AG08396 (cell line): ENCODE measurements around the gene ABRACL.
"Not testable (repeated sequence)": the region's sequence is repeated elsewhere in the genome, so short reads cannot be mapped to it uniquely, and the experiment has no call there.

Source experiments
- DNase-seq: peaks from one replicate; pipeline ENCODE4 v3.0.0; 2012; ENCODE audit warnings: low spot score, mixed read lengths

Gene ABRACL, protein sequence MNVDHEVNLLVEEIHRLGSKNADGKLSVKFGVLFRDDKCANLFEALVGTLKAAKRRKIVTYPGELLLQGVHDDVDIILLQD

DNA sequence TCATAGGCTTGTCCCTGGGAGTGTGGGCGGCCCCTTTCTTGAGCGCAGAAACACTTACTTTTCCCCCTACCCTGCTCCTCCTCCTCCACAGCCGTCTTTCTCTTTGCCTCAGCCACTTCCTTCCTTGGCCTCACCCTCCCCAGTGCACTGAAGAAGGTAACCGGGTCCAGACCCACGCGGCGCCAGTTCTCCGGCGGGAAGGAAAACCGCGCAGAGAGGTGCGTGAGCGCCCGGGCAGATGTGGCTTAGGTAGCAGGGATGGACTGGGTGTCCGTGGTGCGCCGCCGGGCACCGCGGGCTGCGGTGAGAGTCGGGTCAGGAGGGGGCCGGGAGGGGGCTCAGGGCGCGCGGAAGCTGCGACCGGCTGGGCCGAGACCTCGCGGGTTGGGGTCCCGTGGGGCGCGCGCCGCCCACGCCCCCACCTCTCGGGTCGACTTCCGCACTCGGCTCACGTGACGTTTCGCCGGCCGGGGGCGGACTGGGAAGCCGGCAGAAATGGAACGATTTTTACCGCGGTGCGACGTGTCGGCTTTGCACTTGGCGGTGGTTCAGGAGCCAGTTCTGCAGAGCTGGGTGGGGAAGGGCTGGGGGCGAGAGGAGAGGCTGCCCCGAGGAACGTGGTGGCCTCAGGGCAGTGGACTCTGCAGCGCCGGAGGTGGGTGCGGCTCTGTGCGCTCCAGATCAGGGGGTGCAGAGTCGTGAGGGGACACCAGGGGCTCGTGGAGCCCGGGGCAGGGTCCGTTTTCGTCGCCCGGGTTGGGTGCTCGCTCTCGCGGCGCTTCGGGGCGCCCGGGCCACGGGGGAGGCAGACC is at the start of gene ABRACL:
ABRACL (plus strand) TSS at position 88 of the 812 bp plus-strand sequence. CDS start 5,416 bp downstream, outside the sequence.
- peak; percentile 75 for DNase-seq

DNA sequence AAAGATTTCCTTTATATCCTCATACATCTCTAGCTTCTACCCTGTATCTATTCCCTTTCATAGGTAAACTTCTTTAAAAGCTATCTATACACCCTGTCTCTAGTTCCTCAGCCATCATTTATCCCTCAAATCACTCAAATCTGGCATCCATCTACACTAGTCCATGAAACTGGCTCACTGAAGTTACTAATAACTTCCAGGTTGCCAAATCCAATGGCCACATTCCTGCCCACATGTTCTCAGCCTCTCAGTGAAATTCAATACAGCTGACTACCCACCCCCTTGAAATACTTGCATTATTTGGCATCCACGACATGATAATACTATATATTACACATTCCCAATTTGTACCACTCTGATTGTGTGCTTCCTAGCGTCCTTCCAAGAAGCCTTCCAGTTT is 49.2 kb upstream of the ABRACL start:
- DNase-seq, result no peak

DNA sequence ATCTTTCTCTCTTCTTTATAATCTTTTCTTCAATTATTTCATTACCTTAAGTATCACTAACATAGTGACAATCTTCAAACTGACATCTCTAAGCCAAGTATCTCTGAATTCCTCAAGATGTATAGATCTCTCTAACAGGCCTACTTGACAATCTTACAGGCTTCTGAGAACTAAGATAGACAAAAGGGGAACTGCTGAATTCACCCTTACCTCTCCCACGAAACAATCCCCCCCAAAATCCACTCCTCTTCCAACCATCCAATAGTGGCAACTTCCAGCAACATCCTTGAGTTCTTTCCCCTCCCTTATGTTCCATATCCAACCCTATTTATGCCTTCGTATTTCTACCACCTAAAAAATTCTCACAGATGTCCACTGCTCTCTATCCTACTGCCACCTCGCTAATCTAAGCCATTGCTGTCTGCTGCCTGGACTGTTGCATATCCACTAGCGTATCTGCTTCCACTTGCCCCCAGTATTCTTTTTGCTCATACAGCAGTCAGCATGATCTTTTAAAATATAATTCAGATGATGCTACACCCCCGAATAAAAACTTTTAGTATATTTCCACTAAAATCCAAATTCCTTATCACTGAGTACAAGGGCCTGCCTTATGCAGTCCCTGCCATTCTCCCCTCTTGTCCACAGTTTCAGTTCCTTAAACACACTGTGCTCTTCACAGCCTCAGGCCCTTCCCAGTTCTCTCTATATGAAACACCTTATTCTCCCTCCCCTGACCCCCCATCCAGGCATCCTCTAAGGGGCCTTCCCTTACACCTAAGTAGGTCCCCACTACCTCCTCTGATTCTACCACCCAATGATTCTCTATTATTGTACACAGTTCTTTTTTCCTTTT is 48.5 kb upstream of the ABRACL start:
- no peak for DNase-seq

DNA sequence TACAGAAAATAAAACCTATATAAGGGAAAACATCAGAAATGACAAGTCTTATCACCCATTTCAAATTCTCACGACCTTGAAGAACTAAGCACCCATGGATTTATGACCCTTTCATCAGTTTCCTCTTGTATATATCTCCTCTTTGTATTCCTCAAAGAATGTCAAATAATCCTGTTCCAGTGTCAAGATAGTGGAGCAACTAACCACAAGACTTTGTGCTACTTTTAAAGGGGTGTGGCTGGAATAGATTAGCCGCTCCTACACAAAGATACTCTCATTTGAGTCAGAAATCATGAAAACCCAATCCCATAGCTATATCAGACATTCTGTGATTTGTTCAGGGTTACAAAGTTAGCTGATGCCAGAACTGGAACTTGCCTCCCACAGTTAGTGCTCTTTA is 47.1 kb upstream of the ABRACL start:
- no peak for DNase-seq

DNA sequence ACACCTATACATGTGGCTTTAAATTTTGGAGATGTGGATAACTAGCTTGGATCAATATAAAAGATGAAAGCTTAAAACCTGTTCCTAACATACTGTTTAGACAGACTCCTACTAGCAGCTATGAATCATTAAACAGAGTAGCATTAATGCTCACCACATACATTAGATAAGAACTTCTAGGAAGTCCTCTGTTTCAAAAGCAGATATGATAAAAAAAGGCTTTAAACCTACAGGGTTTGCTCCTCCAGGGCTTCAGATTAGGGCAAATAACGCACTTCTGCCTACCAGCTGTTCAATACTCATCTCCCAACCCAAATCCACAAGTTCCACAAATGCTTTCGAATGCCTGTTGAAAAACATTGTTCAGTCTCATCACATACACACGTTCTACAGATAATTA is 42.0 kb upstream of the ABRACL start:
- no peak for DNase-seq

DNA sequence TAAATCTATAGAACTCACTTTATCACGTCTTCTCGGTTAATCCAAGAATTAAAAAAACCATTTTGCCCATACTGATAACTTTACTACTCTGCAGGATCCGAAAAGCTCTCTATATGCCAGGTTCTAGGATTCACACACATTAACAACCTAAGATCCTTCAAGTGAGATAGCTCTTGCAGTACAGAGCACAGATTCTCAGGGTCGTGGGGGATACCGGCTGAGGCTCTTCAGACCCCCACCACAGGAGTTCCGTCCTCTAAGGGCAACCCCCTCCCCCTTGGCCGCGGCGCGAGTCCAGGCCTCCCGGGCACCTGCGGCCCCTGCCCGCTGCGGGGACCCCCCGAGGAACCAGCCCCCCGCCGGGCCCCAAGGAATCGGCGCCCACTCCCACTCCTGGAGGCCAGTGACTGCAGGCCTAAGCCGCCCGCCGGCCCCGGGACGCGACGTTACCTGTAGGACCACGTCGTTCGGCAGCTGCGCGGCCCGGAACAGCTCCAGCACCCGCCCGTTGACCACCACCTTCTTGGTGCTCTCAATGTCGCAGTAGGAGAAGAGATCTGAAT is 41.4 kb upstream of the ABRACL start:
- no peak for DNase-seq

DNA sequence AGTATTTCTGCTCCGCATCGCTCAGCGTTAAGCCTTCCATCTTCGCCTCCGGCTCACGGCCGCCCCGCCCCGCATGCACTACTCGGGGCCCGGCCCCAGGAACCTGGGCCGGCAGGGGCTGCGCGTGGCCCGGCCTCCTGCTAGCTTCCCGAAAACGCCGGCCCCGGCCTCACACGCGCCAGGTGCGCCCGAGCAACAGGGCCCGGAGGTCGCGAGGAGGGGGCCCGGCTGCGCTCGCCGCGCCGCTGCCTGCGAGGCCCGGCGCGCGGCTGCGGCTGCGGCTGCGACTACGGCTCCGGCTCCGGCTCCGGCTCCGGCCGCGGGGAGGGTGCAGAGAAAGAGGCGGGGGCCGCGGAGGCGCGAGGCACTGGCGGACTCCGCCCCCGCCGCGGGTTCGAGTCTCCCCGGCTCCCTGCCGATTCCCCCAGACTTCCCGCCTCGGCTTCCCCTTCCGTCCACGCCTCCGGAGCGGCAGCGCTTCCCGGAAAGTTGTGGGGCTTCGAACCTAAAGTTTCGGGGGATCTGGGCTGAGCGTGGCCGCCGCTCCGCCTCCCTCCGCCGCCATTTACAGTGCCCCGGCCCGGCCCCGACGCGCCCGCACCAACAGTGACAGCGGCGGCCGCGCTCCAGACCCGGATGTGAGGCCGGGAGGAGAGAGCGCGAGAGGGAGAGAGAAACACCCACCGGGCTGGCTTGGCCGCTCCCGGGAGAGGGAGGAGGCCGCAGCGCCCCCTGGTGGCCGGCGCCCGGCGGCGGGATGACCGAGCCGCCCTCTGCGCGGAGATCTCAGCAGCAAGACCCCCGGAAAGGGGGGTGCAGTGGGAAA is 40.7 kb upstream of the ABRACL start, which contains the start of gene REPS1:
REPS1 (minus strand) TSS at position 611 of the 826 bp plus-strand sequence; CDS start at position 40, 571 bp downstream.
- DNase-seq, result peak; percentile 97

DNA sequence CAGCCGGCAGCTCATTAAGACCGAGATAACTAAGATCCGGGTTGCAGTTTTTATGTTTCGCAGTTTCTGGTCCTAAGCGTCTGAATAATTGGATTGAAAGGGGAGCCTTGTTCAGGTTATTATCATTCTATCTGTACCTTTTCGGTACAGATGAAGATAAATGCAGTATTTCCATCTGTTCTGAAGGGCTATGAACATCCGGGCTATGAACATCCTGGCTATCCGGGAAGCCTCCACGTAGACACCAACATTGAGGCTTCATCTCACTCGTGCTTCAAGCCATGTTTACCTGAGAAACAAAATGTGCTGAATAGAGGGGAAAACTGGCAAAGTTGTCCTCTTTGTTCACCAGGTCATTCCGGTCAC is 40.1 kb upstream of the ABRACL start:
- DNase-seq, result no peak

DNA sequence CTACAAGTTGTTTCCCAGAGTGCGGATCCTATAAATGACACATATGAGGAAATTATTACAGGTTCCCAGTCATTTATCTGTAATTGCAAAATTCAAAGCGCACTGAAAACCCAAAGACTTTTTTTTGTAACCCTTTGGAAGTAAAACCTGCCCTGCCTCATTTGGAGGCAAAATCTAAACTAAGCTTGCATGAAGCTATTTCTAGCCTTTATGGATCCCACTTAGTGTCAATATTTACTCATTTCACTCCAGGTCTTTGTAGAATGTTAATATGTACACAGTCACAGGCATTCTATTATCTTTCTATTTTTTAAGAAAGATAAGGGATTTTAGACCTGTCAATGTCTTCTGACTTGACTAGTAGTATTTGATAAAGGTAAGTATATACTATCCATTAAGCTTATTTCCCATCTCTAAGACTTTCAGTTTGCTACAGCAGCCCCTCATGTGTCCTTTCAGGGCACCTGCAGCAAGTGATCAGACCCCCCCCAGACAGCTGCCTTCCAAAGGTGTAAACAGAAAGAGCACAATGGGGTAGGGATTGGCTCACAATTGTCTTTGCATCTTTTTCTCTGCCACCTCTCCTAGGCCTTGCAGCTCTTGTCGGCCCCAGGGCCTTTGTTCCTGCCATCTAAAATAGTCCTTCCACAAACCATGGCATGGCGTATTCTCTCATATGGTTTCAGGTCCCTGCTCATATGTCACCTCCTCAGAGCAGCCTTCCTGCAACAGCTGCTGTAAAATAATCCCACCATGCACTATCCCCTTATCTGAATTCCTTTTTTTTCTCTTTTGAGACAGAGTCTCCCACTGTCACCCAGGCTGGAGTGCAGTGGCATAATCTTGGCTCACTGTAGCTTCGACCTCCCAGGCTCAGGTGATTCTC is 39.2 kb upstream of the ABRACL start:
- no peak for DNase-seq

DNA sequence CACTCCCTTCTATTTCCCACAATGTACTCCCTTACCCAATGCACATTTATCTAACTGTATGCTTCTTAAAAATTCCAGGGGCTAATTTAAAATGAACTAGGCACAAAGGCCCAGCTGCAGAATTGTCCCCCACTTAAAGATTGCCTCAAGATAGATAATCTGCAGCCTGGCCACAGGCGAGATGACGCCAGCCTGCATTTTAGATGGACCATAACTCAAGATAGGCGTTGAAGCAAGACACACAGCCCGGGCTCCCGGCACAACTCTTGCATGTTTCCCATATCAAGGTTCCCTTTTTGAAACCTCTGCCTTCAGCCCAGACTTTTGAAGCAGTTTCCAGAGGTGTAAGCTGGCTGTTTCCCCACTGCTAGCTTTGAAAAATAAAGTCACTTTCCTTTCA is 37.3 kb upstream of the ABRACL start:
- DNase-seq, result no peak

DNA sequence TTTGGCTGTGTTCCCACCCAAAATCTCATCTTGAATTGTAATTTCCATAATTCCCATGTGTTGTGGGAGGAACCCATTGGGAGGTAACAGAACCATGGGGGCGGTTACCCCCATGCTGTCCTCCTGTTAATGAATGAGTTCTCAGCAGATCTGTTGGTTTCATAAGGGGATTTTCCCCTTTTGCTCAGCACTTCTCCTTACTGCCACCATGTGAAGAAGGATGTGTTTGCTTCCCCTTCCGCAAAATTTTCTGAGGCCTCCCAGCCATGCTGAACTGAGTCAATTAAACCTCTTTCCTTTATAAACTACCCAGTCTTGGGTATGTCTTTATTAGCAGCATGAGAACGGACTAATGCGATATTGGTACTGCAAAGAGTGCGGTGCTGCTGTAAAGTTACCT is 35.6 kb upstream of the ABRACL start:
- DNase-seq, result not testable (repeated sequence)

DNA sequence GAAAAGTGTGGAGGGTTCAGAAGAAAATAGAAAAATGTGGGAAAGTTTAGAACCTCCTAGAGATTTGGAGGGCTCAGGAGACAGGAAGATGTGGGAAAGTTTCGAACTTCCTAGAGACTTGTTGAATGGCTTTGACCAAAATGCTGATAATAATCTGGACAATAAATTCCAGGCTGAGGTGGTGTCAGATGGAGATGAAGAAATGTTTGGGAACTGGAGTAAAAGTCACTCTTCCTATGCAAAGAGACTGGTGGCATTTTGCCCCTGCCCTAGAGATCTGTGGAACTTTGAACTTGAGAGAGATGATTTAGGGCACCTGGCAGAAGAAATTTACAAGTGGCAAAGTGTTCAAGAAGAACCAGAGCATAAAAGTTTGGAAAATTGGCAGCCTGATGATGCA is 35.1 kb upstream of the ABRACL start:
- DNase-seq, result not testable (repeated sequence)

DNA sequence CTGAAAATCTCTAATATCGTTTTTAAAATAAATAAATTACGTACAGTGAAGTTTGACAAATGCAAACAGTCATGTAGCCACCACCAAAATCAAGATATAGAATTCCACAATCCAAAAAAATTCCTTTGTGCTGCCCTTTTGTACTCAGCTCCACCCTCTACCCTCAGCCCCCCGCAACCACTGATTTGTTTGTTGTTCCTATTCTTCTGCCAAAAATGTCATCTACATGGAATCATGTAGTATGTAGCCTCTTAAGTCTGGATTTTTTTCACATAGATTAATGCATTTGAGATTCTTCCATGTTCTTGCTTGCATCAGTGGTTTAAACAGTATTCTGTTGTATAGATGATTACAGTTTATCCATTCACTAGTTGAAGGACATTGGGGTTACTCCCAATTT is 32.0 kb upstream of the ABRACL start:
- DNase-seq, result peak; percentile 25

DNA sequence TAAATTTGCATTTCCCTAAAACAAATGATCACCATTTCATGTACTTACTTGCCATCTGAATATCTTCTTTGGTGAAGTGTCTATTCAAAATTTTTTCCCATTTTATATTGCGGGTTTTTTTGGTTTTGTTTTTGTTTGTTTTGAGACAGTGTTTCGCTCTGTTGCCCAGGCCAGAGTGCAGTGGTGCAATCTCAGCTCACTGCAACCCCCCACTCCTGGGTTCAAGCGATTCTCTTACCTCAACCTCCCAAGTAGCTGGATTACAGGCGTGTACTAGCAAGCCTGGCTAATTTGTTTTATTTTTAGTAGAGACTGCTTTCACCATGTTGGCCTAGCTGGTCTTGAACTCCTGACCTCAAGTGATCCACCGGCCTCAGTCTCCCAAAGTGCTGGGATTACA is 31.4 kb upstream of the ABRACL start:
- no peak for DNase-seq

DNA sequence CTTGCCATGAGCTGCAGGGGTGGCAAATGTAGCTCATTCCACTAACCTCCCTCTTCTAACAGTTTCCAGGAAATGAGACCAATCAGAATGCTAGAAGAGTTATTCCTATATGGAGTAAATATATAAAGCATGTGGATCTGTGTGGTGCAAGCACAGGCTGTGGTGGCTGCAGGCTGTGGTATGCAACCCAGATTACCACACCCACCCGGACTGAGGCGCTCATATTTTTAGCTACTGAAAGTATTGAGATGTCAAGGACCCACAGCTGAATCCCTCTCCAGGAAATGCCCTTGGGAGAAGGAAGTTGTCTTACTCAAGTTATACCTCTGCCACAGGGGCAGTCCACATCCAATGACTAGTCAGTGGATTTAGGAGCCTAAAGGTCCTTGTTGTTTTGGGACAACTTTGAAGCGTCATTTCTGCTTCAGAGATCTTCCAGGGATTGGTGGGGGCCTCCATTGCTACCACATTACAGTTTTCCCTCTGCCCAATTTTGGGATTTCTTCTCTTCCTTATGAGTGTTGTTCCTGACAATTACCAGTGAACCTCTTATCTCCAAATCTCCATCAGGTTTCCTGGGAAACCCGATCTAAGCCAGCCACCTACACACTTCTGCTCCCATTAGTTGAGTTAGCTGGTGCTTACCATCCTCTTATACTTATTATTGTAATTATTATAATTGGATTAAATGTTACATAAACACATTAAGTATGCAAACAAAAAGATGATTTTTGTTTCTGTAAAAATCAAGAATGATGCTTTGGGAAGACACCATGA is 28.4 kb upstream of the ABRACL start:
- DNase-seq, result no peak

DNA sequence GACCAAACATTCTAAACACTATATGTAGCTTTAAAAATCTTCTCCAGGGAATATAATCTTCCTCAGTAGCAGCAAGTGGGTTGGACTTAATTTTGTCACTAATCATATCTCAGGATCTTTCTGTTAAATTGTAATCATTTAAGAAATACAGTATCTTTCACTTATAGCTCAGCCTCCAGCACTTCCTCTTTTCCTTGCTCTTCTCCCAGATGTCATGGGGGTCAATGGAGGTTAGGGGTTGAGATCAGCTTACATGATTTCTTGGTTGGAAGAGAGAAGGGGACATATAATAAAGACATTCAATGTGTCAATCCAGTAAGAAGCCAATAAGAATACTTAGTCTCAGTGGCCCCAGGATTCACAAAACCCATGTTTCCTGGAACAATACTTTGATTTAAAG is 24.8 kb upstream of the ABRACL start:
- DNase-seq, result no peak

DNA sequence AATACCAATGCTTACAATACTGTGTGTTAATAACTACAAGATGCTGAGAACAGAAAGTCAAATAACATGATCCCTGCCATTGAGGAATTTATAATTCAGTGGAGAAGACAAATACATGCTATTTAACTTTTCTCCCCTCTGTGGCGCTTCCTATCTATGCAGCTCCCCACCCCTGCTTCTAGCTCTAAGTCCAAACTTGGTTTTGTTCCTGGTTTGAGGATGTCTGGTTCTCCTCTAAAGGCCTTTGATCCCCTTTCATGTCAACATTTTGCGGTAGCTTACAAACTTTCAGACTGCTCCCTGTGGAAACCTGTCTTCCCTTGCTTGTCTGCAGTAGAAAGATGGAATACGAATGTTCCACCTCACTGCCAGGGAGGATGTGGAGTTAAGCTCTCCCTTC is 22.1 kb upstream of the ABRACL start:
- DNase-seq, result no peak

DNA sequence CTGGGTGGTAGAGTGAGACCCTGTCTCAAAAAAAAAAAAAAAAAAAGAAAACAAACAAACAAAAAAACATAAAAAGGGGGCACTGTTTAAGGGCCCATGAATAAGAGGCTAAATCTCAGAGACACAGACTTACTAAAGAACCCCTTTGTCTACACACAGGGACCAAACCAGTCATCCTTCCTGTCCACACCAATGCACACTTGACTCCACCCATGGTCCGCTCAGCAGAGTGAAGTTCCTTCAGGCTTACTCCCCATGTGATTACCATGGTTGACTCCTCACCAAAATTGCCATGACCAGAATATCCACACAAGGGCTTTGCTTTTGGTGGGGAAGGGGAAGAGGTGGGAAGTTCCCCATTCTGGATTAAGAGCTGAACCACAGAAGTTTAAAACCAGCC is 21.1 kb upstream of the ABRACL start:
- no peak for DNase-seq

DNA sequence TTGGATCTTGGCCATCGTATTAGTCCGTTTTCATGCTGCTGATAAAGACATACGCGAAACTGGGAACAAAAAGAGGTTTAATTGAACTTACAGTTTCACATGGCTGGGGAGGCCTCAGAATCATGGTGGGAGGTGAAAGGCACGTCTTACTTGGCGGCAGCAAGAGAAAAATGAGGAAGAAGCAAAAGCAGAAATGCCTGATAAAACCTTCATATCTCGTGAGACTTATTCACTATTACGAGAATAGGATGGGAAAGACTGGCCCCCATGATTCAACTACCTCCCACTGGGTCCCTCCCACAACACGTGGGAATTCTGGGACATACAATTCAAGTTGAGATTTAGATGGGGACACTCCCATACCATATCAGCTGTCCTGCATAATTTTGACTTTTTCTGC is 20.4 kb upstream of the ABRACL start:
- no peak for DNase-seq

DNA sequence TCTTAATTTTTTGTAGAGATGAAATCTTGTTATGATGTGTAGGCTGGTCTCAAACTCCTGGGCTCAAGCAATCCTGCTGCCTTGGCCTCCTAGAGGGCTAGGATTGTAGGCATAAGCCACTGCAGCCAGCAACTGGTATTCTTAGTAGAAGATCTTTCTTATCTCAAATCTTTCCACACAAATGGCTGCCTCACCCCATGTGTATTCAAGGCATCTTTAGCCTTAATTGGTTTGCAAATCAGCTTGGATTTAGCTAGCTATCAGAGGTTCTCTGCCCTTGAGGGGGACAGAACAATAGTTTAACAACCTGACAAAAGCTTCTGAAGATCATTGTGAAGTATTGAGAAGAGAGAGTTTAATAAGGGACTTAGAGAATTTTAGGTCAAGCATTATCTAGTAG is 17.9 kb upstream of the ABRACL start:
- no peak for DNase-seq
